Measurements from ENCODE around the gene ZBTB7C.

GRCh38 chr18:48021273-48021914, 387.8 kb downstream of the ZBTB7C start:
- TF ChIP-seq, protein P1, sequence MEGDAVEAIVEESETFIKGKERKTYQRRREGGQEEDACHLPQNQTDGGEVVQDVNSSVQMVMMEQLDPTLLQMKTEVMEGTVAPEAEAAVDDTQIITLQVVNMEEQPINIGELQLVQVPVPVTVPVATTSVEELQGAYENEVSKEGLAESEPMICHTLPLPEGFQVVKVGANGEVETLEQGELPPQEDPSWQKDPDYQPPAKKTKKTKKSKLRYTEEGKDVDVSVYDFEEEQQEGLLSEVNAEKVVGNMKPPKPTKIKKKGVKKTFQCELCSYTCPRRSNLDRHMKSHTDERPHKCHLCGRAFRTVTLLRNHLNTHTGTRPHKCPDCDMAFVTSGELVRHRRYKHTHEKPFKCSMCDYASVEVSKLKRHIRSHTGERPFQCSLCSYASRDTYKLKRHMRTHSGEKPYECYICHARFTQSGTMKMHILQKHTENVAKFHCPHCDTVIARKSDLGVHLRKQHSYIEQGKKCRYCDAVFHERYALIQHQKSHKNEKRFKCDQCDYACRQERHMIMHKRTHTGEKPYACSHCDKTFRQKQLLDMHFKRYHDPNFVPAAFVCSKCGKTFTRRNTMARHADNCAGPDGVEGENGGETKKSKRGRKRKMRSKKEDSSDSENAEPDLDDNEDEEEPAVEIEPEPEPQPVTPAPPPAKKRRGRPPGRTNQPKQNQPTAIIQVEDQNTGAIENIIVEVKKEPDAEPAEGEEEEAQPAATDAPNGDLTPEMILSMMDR (conservative IDR thresholded peaks at IDR 0.05; ENCODE audit: low read length) = no peak
- TF ChIP-seq EZH2phosphoT487 (IDR thresholded peaks at IDR 0.05; ENCODE audit: borderline replicate concordance) = no peak

Data from Loucy (cell line).